GM21447 (cell line): ENCODE data around the gene CTXN2.

ENCODE experiments used
- ATAC-seq: cut with Tn5 transposase; IDR thresholded peaks from one replicate; pipeline ENCODE4 v1.9.1; 2021; ENCODE audit not compliant: unreplicated experiment

CTXN2 gene

DNA sequence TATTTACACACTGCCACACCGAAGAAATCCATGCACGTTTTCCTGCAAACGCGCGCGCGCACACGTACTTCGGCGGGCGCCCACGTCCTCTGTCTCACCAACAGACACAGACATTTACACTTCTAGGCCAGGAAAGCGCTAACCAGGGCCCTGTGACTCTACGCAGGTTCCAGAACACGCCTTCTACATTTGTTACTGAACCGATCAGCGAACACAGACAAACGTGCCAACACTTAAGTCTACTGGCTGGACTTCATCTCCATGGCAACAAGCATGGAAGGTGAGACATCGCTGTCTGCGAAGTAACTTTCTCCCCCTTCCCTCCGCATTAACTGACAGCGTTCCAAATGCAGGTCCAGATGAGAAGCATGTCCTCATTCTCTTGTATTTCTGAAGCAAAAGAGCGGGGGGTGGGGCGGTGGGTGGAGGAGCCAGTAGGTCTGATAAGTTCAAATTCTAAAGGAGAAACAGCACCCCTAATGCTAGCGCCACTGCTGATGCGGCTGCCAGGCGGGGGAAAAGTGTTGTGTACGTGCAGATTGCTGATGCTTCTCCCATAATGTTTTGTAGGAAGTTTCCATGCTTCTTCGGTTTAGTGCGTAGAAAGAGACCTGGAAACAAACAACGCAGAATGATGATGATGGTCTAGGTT lies at the start of gene CTXN2:
Gene CTXN2, plus strand, starts transcription at position 92 of the 652 bp plus-strand sequence. CDS start 9,636 bp downstream, outside the sequence.
- ATAC-seq: no peak

DNA sequence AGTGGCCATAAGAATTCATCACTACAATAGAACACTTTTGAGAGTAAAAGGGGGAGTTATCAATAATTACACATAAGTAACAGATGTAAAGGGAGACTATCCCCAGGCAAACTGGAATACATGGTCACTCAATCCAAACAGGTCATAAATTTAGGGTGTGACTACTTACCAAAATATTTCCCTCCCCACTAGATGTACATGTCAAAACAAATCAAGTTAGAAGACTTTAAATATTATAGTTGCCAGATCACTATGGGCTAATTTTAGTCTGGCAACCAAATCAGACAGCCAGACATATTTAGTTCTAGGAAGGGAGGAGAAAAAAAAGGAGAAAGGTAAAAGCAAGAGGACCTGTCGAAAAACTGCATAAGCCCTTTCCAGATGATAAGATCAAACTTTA lies 47.6 kb upstream of the CTXN2 start:
- no peak for ATAC-seq

GRCh38 chr15:48144889-48145288 lies 46.6 kb upstream of the CTXN2 start:
- ATAC-seq: peak; percentile 77

- no peak for ATAC-seq
Observed at GRCh38 chr15:48145923-48146322, 45.5 kb upstream of the CTXN2 start.

DNA sequence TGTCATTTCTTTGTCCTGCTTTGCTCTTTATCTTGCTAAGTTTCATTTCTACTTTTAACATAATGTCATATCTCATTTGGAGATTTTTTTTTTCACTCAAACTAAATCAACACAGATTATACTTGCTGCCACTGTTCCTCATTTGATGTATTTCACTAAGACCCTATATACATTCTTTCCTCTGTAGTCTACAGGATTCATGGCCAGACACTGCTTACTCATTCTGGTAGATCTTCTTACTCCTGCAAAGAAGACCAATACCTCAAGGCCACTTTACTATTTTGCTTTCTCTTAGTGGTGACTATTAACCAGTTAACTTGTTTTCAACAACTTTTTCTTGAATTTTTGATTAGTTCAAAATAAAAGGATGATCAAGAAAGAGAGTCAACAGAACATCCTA lies 44.1 kb upstream of the CTXN2 start:
- ATAC-seq: no peak

DNA sequence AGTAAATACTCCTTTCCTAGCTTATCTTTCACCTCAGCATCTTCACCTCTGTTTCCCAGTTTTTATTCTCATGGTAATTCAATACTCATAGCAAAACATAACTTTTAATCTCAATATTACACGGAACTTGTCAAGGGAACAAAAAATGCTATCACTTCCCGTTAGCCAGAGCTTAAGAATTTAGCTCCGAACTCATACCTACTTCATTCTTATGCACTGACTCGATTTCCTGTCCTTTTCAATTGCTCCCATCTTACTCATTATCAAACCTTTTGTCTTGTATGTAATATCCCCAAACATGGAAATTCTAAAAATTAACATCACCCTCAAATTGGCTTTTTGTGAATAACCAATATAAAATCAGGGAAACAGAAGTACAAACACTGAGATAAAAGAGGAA lies 41.6 kb upstream of the CTXN2 start:
- ATAC-seq: no peak

DNA sequence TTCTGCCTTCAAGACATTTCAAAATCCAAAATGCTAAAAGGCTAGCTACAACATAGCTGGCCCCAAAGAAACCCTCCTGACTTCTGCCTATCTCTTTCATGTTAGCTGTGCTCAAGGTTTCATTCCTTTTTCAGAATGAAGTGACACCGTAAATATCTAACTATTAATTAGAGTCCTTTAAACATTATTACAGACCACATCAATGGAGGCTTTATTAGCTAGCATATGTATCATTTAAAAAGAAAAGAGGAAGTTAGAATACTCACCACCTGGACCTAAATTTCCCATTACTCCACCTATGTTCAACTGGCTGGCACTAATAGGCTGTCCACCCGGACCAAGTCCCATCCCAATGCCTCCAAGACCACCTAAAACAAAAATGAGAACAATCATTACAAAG lies 37.9 kb upstream of the CTXN2 start:
- ATAC-seq: no peak

- no peak for ATAC-seq
Observed at GRCh38 chr15:48168616-48169015, 22.8 kb upstream of the CTXN2 start.

GRCh38 chr15:48170981-48171380 lies 20.5 kb upstream of the CTXN2 start:
- no peak for ATAC-seq

GRCh38 chr15:48175126-48175525 lies 16.3 kb upstream of the CTXN2 start:
- ATAC-seq: peak; percentile 36

GRCh38 chr15:48176112-48176511 lies 15.4 kb upstream of the CTXN2 start:
- no peak for ATAC-seq

DNA sequence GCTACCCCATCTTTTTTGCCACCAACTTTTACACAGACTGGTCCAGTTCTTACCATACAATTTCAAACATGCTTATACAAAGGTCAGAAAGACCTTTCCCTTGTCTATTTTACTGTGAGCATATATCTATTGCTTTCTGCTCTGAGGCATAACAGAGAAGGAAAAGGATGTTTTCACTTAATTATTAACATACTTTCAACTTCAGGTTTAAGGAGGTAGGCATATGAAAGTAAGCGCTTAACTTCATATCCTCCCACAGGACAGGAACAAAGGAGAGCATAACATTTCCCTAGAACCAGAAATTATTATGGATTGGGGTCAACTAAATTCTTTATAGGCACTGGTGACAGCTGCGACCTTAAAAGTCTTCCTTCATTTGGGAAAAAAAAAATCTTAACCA lies 14.5 kb upstream of the CTXN2 start:
- ATAC-seq: peak; percentile 36

GRCh38 chr15:48177383-48177765 lies 14.1 kb upstream of the CTXN2 start:
- ATAC-seq: peak; percentile 62

- peak; percentile 67 for ATAC-seq
Observed at GRCh38 chr15:48177766-48178647, 13.5 kb upstream of the CTXN2 start, which contains the start of gene MYEF2. Gene MYEF2, minus strand, starts transcription at chr15:48178295. Its CDS starts 58 bp downstream, at chr15:48178237.

DNA sequence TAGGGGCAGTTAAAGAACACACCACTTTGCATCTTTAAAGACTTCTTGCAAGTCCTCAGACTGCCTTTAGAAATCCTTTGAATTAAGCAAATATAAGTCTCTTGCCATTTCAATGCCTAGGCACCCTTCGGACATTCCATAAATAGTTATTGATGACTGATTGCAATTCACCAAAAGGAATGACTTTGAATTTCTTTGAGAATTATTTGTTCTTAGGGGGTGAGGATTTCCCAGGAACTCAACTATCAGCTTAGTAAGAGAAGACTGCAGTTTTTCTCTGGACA lies 12.9 kb upstream of the CTXN2 start:
- ATAC-seq: no peak

DNA sequence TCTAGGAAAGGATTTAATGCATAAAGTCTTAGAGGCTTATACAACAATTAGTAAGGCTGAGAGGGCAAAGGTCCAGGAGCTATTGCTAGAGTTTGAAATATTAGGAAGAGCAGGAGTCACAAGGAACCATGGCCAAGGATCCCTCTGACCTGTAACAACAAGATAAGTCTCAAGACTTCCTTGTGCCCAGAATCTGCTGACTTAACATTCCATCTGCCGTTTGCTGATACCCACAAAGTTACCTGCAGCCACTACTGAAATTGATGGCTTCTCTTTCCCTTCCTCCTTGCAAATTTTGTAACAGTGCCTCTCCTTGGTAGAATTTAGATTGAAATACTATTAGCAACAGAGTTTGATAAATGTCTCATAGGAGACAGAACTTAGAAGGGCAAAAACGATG lies 8.7 kb upstream of the CTXN2 start:
- ATAC-seq: no peak

DNA sequence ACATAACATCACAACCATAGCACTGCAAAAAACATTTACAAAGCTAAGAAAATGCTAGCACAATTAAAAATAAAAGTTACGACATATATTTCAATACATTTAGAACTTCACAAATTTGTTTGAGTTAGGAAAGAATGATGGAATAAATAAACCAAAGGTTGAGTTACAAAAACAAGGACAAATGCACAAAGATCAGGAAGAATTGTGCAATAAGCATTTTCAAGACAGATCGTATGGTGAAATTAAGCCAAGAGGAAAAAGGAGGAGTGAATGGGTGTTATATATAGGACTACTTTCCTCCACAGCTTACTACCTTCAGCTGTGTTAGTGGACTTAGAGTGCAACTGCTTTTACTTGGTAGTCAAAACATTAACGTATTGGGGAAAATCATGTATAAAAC lies 5.9 kb upstream of the CTXN2 start:
- ATAC-seq: no peak

DNA sequence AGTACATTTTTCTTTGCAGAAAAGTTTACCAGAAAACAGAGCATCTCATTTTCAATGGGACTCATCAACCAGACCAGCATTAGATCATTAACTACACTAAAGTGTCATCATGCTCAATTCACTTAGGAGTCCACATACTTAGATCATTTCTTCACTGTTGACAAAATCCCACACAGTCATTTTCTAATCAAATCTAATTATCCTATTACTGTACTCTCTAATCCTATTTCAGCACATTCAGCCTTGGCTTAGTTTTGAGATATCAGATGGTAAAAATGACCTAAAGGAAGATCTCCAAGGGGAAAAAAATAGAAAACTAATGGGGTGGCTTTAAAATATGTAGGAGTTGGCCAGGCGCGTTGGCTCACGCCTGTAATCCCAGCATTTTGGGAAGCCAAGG lies 5.2 kb upstream of the CTXN2 start:
- ATAC-seq: no peak

DNA sequence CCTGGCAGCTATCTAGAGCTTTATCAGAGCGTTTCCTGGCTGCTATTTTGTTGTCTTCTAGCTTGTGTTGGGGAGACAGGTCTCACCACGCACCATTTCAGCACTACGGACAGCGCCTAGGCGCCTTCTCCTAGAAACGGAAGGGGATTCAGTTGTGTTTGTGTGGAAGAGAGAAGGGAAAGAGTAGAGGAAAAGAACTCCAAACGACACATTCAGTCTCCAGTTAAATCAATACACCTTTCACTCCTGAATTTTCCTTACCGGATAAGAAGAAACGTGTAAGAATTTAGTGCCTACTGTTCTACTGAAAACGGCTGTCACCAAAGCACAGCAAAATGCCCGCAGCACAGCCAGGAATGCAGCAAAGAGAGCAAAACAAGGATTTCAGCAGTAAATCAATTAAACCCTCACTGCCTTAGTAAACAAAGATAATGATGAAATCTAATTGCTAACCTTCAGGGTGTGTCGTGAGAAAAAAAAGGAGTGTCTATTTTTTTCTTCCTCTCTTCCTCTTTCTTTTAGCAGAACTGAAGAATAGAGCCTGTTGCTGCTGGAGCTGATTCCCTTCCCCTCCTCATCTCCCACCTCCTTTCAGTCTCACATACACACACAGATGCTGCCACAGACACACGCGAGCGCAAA lies 412 bp upstream of the CTXN2 start:
- ATAC-seq: no peak

GRCh38 chr15:48202068-48202467 lies 10.6 kb downstream of the CTXN2 start:
- no peak for ATAC-seq

- ATAC-seq: no peak
Observed at GRCh38 chr15:48205981-48206380, 14.5 kb downstream of the CTXN2 start, which contains the start of gene SLC12A1. Gene SLC12A1, plus strand, starts transcription at chr15:48206302. Its CDS starts 1,418 bp downstream, at chr15:48207720.

GRCh38 chr15:48221261-48221660 lies 29.8 kb downstream of the CTXN2 start:
- ATAC-seq: no peak
